GM12891 (cell line): ENCODE results near the gene SPIN1.

ENCODE experiments used
- POLR2A ChIP-seq: IDR thresholded peaks from 2 replicates; pipeline ENCODE4 v1.6.1; 2011; ENCODE audit warnings: low read depth, low read length, control low read depth
- TAF1 ChIP-seq: IDR thresholded peaks from 2 replicates; pipeline ENCODE4 v1.6.1; 2011; ENCODE audit warnings: low read depth, low read length, control low read depth

GRCh38 chr9:88468226-88468625 is 80.0 kb downstream of the SPIN1 start:
- TF ChIP-seq POLR2A (no peak), TAF1 (no peak)
